Adrenal gland (tissue), 12 donors: Measurements from ENCODE around the gene GRIA4. TPM values are rescaled to one million over a fixed set of nuclear protein-coding genes. Genes with fewer than 3 reads are reported as not detected.

Experiments
- DNase-seq, 7 donors: peaks; one replicate each; pipeline ENCODE4 v3.0.0-alpha.2; 2019 to 2020
- H3K27ac ChIP-seq, 5 donors: fragments of 200-600 bp; sonication (generic) in 4 of 5; 1 replicate in 3 of 5; 2 replicates in 2 of 5; pipeline versions ENCODE4 v1.5.1 to v1.8.0; 2016 to 2020; ENCODE audit warnings: mild to moderate bottlenecking in 1 of 5
- H3K27me3 ChIP-seq: fragments of 200-600 bp; 2 replicates; pipeline ENCODE4 v1.8.0; 2021
- H3K36me3 ChIP-seq, 2 donors: fragments of 200-600 bp; replicated peaks in 1 of 2; 1 replicate in 1 of 2; 2 replicates in 1 of 2; pipeline versions ENCODE4 v1.5.1 to v1.8.0; 2018 to 2022
- H3K4me1 ChIP-seq, 2 donors: fragments of 200-600 bp; replicated peaks in 1 of 2; 1 replicate in 1 of 2; 2 replicates in 1 of 2; pipeline versions ENCODE4 v1.5.1 to v1.8.0; 2018 to 2021
- H3K4me3 ChIP-seq, 4 donors: fragments of 200-600 bp; sonication (generic) in 3 of 4; one replicate each; pipeline ENCODE4 v1.5.1; 2016 to 2018
- H3K9me3 ChIP-seq, 3 donors: fragments of 200-600 bp; sonication (generic) in 1 of 3; replicated peaks in 1 of 3; 1 replicate in 2 of 3; 2 replicates in 1 of 3; pipeline versions ENCODE4 v1.5.1 to v1.8.0; 2016 to 2021
- POLR2A ChIP-seq, 2 donors: fragments of 450-650 bp; IDR thresholded peaks; one replicate each; pipeline ENCODE4 v1.6.1; 2017; ENCODE audit warnings: antibody characterized with exemption in 2 of 2, mild to moderate bottlenecking in 2 of 2, moderate library complexity in 1 of 2
- WGBS, 4 donors: extraction: QIAGEN DNeasy Blood & Tissue Kit in 2 of 4; methylation state at CpG; one replicate each; pipeline versions ENCODE4 v1.1.5 to v1.1.7; 2013 to 2017; 5-methylcytosine and 5-hydroxymethylcytosine counted together
- intact Hi-C, 2 donors: fragments of 100-400 bp; cut with DNase I; formaldehyde crosslinking; loops; one replicate each; pipeline versions ENCODE4 v1.14.1 to v1.15.0; 2022 to 2023
- polyA plus RNA-seq, 3 donors: library from polyadenylated mRNA; stranded (reverse); fragments of 200-250 nt in 2 of 3; fragments of 350-450 nt in 1 of 3; fragmentation: Illumina TruSeq in 1 of 3; extraction: RNeasy Lipid Tissue Mini Kit (QIAGEN cat#74804) in 1 of 3; gene quantifications; one replicate each; pipeline ENCODE4 v1.2.3, GENCODE V29; 2013 to 2014
- total RNA-seq, 9 donors: library from RNA; depleted of rRNA in 4 of 9; stranded (reverse); fragments of >200 nt in 4 of 9; fragments of 120-200 nt in 1 of 9; fragmentation: NEBNext Ultra II Directional in 1 of 9; extraction: Animal tissue kit (Norgen Biotek cat#: 25700) in 1 of 9; gene quantifications; one replicate each; pipeline versions ENCODE4 v1.1.0 to v1.2.4, GENCODE V29; 2013 to 2023
- TF ChIP-seq, protein P1 (sequence below), 6 experiments: fragments of 450-650 bp in 4 of 6; fragments of 200-600 bp in 2 of 6; sonication (generic) in 1 of 6; IDR thresholded peaks; 1 replicate in 5 of 6; 2 replicates in 1 of 6; pipeline versions ENCODE4 v1.5.1 to v1.8.0; 2016 to 2021; ENCODE audit warnings: antibody characterized with exemption in 6 of 6, mild to moderate bottlenecking in 2 of 6, moderate library complexity in 1 of 6
- donor health status: healthy with polysubstance abuse.
- donor health status: Bipolar disorder and iron deficiency.
- donor health status: DM: yes; HTN: yes; CAD: no.
- donor health status: DM: no; HTN: no; CAD: no.
- donor health status: DM: no; HTN: no; CAD: no.
- donor health status: DM: yes; HTN: yes; CAD: no.

The GRIA4 gene
- total and polyA plus RNA-seq, 12 donors, result 0.16 to 6.2 (median 2.0) TPM; not detected in 3

DNA sequence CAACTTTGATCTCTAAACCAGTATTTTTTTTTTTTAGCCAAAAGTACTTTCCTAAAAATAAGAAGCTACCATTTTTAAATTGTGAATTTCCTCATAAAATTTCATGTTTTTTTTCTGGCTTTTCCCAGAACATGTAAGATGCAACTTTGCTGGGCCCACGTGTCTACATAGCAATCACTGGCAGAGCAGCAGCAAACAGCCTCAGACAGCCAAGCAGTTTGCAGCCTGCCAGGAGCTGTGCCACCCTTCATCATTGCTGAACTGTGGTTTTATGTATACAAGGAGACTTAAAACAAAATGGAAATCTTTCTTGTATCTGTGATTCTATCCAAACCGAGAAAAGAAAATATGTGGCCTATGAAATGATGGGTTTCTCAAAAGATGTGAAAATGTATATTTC lies 110.2 kb downstream of the GRIA4 start:
- Histone ChIP-seq H3K4me3 (no peak overlapping the region), H3K36me3 (no peaks in the 10 kb centered on the region), H3K27me3 (no peaks in the 10 kb centered on the region), H3K27ac (no peak overlapping the region), H3K4me1 (no peaks in the 10 kb centered on the region), H3K9me3 (no peaks in the 10 kb centered on the region)
- no peak for TF ChIP-seq POLR2A (IDR thresholded peaks at IDR 0.05)
- TF ChIP-seq, protein P1, sequence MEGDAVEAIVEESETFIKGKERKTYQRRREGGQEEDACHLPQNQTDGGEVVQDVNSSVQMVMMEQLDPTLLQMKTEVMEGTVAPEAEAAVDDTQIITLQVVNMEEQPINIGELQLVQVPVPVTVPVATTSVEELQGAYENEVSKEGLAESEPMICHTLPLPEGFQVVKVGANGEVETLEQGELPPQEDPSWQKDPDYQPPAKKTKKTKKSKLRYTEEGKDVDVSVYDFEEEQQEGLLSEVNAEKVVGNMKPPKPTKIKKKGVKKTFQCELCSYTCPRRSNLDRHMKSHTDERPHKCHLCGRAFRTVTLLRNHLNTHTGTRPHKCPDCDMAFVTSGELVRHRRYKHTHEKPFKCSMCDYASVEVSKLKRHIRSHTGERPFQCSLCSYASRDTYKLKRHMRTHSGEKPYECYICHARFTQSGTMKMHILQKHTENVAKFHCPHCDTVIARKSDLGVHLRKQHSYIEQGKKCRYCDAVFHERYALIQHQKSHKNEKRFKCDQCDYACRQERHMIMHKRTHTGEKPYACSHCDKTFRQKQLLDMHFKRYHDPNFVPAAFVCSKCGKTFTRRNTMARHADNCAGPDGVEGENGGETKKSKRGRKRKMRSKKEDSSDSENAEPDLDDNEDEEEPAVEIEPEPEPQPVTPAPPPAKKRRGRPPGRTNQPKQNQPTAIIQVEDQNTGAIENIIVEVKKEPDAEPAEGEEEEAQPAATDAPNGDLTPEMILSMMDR (IDR thresholded peaks at IDR 0.05), result no peak
- no peak for DNase-seq
- 71 to 85% (median 79%) methylated on average over 2 of the region's 2 CpGs for WGBS, 4 donors
- intact Hi-C loops, result no loop called here

DNA sequence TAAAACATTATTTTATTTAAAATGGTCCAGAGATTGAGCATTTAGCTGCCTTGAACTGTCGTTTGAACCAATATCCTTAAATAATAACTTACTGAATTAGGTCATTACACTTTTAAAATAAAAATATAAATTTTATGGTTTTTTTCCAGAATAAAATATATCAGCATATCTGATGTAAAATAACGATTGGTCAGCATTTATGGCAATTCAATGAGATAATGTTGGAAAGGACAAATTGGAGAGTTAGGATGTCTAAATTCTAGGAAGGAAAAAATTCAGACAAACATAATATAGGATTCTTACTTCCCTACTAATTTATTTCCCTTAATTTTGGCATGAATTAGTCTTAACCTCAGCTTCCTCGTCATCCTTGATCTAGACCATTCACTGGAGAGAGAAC lies 113.4 kb downstream of the GRIA4 start:
- no peaks in the 10 kb centered on the region for H3K4me1 ChIP-seq
- no peaks in the 10 kb centered on the region for H3K9me3 ChIP-seq
- intact Hi-C loops, result no loop called here
- H3K4me3 ChIP-seq, result no peak overlapping the region
- no peaks in the 10 kb centered on the region for H3K27me3 ChIP-seq
- DNase-seq, result no peak
- no peak for TF ChIP-seq POLR2A (IDR thresholded peaks at IDR 0.05)
- TF ChIP-seq, protein P1 (IDR thresholded peaks at IDR 0.05), result no peak
- 66 to 79% (median 76%) methylated on average over 3 of the region's 3 CpGs for WGBS, 4 donors
- no peak overlapping the region for H3K27ac ChIP-seq
- H3K36me3 ChIP-seq, result no peaks in the 10 kb centered on the region

DNA sequence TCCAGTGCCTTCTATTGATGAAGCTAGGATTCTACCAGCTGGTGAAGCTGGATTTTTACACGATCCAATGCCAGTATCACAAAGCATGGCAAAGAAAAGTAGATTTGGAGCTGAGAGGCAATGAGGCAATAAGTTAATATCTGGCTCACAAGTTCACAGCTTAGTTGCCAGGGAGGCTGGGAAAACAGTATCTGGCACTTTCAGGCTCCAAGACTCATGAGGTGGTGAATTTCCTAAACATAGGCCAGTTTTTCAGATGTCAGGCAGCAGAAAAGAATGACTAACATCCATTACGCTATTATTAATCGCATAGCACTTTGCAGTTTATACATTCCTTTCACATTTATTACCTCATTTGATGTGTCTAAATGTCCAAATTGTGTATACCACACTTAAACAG lies 122.7 kb downstream of the GRIA4 start:
- intact Hi-C loops, result no loop called here
- 84 to 94% (median 87%) methylated on average over 3 of the region's 3 CpGs for WGBS, 4 donors
- no peak for DNase-seq
- H3K9me3 ChIP-seq, result no peaks in the 10 kb centered on the region
- H3K4me3 ChIP-seq, result no peak overlapping the region
- H3K27me3 ChIP-seq, result no peaks in the 10 kb centered on the region
- H3K27ac ChIP-seq, result no peak overlapping the region
- no peaks in the 10 kb centered on the region for H3K4me1 ChIP-seq
- TF ChIP-seq, protein P1 (IDR thresholded peaks at IDR 0.05), result no peak
- TF ChIP-seq POLR2A (IDR thresholded peaks at IDR 0.05), result no peak
- H3K36me3 ChIP-seq, result no peaks in the 10 kb centered on the region

DNA sequence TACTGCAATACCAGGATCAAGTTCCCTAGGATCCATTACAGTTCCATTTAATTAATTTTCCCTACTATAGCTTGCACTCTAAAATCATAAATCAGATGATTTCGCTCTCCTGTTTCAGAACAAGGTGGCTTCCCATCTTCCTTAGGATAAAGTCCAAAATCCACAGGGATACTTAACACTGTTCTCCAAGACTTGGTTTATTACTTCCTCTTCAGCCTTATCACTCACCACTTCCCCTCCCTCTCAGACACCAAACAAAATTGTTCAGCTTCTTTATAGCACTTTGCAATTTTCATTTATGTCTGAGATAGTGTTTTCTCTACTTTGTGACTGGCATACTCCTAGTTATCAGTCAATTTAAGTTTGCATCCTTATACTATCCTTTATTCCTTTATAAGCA lies 124.6 kb downstream of the GRIA4 start:
- DNase-seq, result no peak
- Histone ChIP-seq H3K36me3 (no peaks in the 10 kb centered on the region), H3K27ac (no peak overlapping the region), H3K4me3 (no peak overlapping the region), H3K4me1 (no peaks in the 10 kb centered on the region), H3K27me3 (no peaks in the 10 kb centered on the region), H3K9me3 (no peaks in the 10 kb centered on the region)
- WGBS, 4 donors, result 63 to 73% (median 68%) methylated on average over 1 of the region's 1 CpG
- intact Hi-C loops, result no loop called here
- no peak for TF ChIP-seq POLR2A (IDR thresholded peaks at IDR 0.05)
- TF ChIP-seq, protein P1 (IDR thresholded peaks at IDR 0.05), result no peak
